Uterus (tissue), 2 donors: Measurements from ENCODE around the gene BCL11B.

Source experiments
- CTCF ChIP-seq, 4 experiments: fragments of 200-600 bp in 2 of 4; fragments of 450-650 bp in 2 of 4; sonication (generic) in 2 of 4; IDR thresholded peaks; one replicate each; pipeline ENCODE4 v1.5.1; 2016 to 2019; ENCODE audit warnings: antibody characterized with exemption in 4 of 4, mild to moderate bottlenecking in 2 of 4, moderate library complexity in 1 of 4
- POLR2A ChIP-seq, 2 donors: fragments of 450-650 bp; IDR thresholded peaks; one replicate each; pipeline ENCODE4 v1.6.1; 2016; ENCODE audit warnings: antibody characterized with exemption in 2 of 2, mild to moderate bottlenecking in 1 of 2, moderate library complexity in 1 of 2

- no peak for TF ChIP-seq CTCF (IDR thresholded peaks at IDR 0.05)
- TF ChIP-seq POLR2A (IDR thresholded peaks at IDR 0.05), result no peak
These were observed 37.3 kb upstream of the BCL11B start for GRCh38 chr14:99309220-99309766.
